ENCODE measurements around the gene POGZ.
A peak's percentile ranks its signal among the peaks of the same experiment; 100 is the strongest.
"Not testable (repeated sequence)": the region's sequence is repeated elsewhere in the genome, so short reads cannot be mapped to it uniquely, and the experiment has no call there.

POGZ gene

DNA sequence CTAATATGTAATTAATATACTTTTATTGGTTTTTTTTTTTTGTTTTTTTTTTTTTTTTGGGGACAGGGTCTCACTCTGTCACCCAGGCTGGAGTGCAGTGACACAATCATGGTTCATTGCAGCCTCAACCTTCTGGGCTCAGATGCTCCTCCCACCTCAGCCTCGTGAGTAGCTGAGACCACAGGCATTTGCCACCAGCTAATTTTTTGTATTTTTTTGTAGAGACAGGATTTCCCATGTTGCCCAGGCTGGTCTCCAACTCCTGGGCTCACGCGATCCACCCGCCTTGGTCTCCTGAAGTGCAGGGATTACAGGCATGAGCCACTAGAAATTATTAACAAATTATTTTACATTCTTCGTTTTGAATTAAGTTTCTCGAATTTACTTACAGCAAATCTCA, 16.8 kb upstream of the POGZ start:
- no peak for DNase-seq (ENCODE audit: low read depth in 3 of 3, low spot score in 1 of 3)

- DNase-seq (ENCODE audit: low read depth in 3 of 3, low spot score in 1 of 3), result no peak
Measured at GRCh38 chr1:151475175-151475574, 15.9 kb upstream of the POGZ start.

DNA sequence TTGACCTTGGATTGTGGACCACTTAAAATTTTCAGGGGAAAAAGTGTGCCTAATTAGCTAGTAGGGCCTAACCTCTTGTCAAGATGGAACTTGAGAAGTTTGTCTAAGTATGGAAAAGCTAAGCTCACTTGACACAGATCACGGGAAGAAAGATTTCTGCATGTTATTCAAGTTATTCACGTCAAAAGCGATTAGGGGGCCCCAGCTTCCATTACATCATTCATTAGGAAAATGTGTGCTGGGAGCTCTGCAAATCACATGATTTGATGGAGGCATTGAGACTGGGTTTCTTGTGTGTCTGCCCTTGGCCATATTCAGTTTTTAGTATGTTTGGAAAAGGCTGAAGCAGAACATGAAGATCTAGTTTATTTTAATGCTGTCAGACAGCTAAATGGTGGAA, 15.5 kb upstream of the POGZ start:
- DNase-seq (ENCODE audit: low read depth in 3 of 3, low spot score in 1 of 3), result no peak

- peak in 1 of 3 donors; percentile 18 for DNase-seq (ENCODE audit: low read depth in 3 of 3, low spot score in 1 of 3)
Measured at GRCh38 chr1:151472856-151473731, 13.8 kb upstream of the POGZ start.

GRCh38 chr1:151465026-151465425, 5.7 kb upstream of the POGZ start:
- no peak for DNase-seq (ENCODE audit: low read depth in 3 of 3, low spot score in 1 of 3)

GRCh38 chr1:151461694-151462093, 2.4 kb upstream of the POGZ start:
- DNase-seq (ENCODE audit: low read depth in 3 of 3, low spot score in 1 of 3), result no peak

- DNase-seq (ENCODE audit: low read depth in 3 of 3, low spot score in 1 of 3), result peak in 1 of 3 donors; percentile 47
Measured at GRCh38 chr1:151458802-151459330, 428 bp downstream of the POGZ start.

GRCh38 chr1:151457911-151458801, 1.1 kb downstream of the POGZ start:
- peak in 2 of 3 donors; percentile 46 to 48 for DNase-seq (ENCODE audit: low read depth in 3 of 3, low spot score in 1 of 3)

- no peak for DNase-seq (ENCODE audit: low read depth in 3 of 3, low spot score in 1 of 3)
Measured at GRCh38 chr1:151455966-151456365, 3.3 kb downstream of the POGZ start.

GRCh38 chr1:151455231-151455630, 4.1 kb downstream of the POGZ start:
- DNase-seq (ENCODE audit: low read depth in 3 of 3, low spot score in 1 of 3), result no peak

GRCh38 chr1:151447696-151448095, 11.6 kb downstream of the POGZ start:
- DNase-seq (ENCODE audit: low read depth in 3 of 3, low spot score in 1 of 3), result no peak

DNA sequence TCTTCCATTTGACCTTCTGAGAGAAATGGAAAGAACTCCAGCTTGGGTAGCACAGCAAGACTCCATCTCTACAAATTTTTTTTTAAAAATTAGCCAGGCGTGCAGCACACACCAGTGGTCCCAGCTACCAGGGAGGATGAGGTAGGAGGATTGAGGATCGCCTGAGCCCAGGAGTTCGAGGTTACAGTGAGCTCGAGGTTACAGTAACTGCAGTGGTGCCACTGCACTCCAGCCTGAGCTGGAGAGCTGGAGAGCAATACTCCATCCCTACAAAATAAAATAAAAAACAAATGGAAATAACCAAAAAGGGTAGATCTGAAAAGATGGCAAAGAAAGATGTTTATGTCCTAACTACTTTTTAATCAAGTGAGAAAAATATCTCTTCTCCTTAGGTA, 14.5 kb downstream of the POGZ start:
- no peak for DNase-seq (ENCODE audit: low read depth in 3 of 3, low spot score in 1 of 3)

DNA sequence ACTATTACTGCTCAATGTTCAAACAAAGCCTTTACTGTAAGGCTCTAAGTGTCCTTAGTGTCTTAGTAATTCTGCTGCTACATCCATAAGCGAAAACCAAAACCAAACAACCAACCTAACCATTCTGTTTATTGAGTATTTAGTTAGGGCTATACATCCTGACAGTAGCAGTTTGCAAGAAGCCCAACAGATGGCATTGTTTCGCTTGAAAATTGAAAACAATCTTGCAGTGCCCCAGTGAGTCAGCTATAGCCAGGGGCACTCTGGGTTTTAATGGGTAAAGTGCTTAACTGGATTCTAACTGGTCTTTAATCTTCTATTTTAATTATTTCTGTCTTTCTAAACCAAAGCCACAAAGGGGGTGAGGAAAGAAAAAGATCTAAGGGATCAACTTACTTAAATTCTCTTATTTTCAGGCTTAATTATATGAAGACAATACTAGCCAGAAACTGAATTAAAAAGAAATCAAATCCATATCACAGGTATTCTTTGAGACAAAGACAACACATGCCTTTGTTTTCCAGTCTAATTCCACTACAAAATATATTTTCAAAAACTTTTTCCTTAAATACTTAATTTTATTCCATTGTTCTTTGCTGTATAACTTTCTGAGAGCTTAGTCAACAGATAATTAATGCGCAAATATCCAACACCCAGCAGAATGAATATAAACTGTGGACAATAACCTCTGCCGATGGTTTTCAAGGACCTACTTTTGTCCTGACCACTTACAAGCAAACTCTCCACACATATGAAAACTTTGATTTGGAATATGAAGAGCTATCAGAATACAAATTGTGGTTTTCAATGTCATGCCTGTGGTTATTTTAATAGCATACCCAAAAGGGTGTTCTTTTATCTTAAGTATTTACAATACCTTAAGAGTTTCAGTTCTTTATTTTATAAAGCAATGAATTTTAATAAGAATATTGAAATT, 15.2 kb downstream of the POGZ start:
- peak in 1 of 3 donors; percentile 16 for DNase-seq (ENCODE audit: low read depth in 3 of 3, low spot score in 1 of 3)

DNA sequence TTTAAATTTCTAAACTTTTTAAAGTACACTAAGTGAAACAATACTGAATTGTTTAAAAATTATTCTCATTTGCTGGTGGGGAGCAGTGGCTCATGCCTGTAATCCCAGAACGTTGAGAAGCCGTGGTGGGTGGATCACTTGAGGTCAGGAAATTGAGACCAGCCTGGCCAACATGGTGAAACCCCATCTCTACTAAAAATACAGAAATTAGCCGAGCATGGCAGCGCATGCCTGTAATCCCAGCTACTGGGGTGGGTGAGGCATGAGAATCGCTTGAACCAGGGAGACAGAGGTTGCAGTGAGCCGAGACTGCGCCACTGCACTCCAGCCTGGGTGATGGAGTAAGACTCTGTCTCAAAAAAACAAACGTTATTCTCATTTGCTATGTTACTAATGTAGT, 21.9 kb downstream of the POGZ start:
- DNase-seq (ENCODE audit: low read depth in 3 of 3, low spot score in 1 of 3), result not testable (repeated sequence)

GRCh38 chr1:151436985-151437384, 22.3 kb downstream of the POGZ start:
- no peak for DNase-seq (ENCODE audit: low read depth in 3 of 3, low spot score in 1 of 3)

DNA sequence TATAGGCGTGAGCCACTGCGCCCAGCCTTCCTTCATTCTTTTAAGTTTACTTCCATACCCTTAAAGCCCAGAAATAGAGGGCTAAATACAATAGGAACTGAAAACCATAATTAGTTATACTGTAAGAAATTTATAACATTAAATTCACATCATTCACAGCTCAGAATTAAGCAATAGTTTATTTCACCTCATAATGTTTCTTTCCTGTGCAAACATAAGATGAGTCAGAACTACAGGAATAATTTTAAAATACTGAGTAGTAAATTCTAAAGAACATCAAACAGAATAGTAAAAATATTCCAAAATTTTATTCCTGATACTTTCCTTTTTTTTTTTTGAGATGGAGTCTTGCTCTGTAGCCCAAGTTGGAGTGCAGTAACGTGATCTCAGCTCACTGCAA, 24.1 kb downstream of the POGZ start:
- DNase-seq (ENCODE audit: low read depth in 3 of 3, low spot score in 1 of 3), result no peak

GRCh38 chr1:151433827-151434226, 25.5 kb downstream of the POGZ start:
- not testable (repeated sequence) for DNase-seq (ENCODE audit: low read depth in 3 of 3, low spot score in 1 of 3)

GRCh38 chr1:151428068-151428467, 31.2 kb downstream of the POGZ start:
- no peak for DNase-seq (ENCODE audit: low read depth in 3 of 3, low spot score in 1 of 3)

GRCh38 chr1:151425103-151425502, 34.2 kb downstream of the POGZ start:
- no peak for DNase-seq (ENCODE audit: low read depth in 3 of 3, low spot score in 1 of 3)

DNA sequence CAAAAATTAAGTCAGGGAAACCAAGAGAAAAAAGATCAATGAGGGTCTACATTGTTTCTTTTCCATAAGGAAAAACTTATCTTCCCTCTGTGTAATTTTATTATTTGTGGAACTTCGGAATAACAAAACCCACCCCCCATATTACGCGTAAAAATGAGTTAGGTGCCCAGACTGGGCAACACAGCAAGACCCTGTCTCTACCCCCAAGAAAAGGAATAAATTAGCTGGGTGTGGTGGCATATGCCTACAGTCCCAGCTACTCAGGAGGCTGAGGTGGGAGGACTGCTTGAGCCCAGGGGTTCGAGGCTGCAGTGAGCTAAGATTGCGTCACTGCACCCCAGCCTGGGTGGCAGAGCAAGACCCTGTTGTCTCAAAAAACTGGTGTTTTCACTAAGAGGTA, 39.5 kb downstream of the POGZ start:
- DNase-seq (ENCODE audit: low read depth in 3 of 3, low spot score in 1 of 3), result no peak

DNA sequence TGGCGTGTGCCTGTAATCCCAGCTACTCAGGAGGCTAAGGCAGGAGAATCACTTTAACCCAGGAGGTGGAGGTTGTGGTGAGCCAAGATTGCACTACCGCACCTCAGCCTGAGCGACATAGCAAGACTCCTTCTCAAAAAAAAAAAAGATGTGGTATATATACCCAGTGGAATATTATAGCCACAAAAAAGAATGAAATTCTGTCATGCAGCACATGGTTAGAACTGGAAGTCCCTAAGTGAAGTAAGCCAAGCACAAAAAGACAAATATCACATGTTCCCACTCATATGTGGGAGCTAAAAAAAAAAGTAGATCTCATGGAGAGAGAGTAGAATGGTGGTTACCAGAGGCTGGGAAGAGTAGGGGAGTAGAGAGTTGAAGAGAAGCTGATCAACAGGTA, 41.2 kb downstream of the POGZ start:
- DNase-seq (ENCODE audit: low read depth in 3 of 3, low spot score in 1 of 3), result no peak
